Measurements from ENCODE around the gene ABCA4. TPM values are rescaled to one million over a fixed set of nuclear protein-coding genes. Genes with fewer than 3 reads are reported as not detected.

Gene ABCA4
- total RNA-seq, 2 experiments from 2014 or later = not detected

DNA sequence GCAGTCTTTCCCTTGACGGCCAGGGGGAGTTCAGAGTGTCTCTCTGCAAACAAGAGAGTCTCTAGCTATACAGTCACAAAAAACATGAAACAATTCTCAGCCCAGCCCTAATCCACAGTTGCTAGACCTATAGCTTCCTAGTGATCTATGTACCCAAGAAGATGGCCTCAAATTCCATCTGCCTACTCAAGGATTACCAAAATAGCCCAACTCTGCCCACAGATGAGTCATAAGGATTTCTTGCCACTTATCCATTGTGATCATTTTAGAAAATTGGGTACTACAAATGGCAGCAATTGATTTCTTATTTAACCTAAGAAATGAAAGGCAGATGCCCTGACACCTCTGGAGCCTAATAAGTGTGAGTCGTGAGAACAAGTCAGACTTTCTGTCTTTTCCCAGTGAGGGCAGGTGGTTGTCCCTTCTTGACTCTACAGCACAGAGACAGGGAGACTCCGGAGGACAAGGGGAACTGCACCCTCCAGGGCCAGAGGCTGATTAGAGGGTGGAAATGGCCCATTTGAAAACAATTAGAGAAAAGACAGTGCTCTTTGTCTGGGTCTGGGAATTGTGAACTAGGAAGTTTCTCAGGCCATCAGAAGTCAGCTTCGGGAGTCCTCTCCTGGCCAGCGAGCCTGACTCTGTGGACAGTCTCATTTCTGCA, 65.4 kb downstream of the ABCA4 start:
- DNase-seq (no peak), ATAC-seq (no peak)
- Mint-ChIP-seq H3K27me3 (ENCODE audit: low read depth) (peaks cover 30% of the 10 kb centered on the region), H3K9me3 (ENCODE audit: insufficient read depth) (no peaks in the 10 kb centered on the region), H3K4me1 (ENCODE audit: low read depth) (no peaks in the 10 kb centered on the region), H3K27ac (no peak overlapping the region), H3K36me3 (ENCODE audit: low read depth) (no peaks in the 10 kb centered on the region), H3K4me3 (no peak overlapping the region)
- ChIA-PET CTCF (interaction anchor here (1.7 kb wide), 1 partner anchor 10 kb away, joined by 6 read pairs; no protein-coding TSS in a partner anchor), POLR2A (no interaction called here)

DNA sequence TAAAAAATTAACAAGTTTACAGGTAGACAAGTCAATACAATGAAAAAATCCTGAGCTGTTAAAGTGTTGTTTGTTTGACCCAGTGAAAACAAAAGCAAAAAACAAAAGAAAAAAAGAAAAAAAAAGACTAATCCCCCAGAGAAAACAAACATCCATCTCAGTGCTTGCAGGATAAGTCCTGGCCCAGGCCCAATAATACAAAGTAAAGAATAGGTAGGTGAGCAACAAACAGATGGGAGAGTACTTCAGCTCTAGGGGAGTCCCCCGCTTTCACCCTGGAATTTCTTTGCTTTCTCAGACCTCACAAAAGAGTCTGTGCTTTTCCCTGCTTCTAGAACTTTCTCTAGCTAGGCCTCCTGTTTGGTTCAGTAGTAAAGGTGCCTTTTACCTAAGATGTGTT, 70.3 kb downstream of the ABCA4 start:
- H3K27me3 Mint-ChIP-seq (ENCODE audit: low read depth) = peaks cover 14% of the 10 kb centered on the region
- ATAC-seq (no peak), DNase-seq (no peak)
- H3K9me3 Mint-ChIP-seq (ENCODE audit: insufficient read depth) = no peaks in the 10 kb centered on the region
- no peaks in the 10 kb centered on the region for H3K36me3 Mint-ChIP-seq (ENCODE audit: low read depth)
- CTCF ChIA-PET = interaction anchor here (1.3 to 2.3 kb wide), 2 partner anchors 11 kb away, joined by 3 to 15 read pairs; no protein-coding TSS in a partner anchor
- H3K4me1 Mint-ChIP-seq (ENCODE audit: low read depth) = peaks cover 3% of the 10 kb centered on the region
- POLR2A ChIA-PET = no interaction called here
- H3K27ac Mint-ChIP-seq = no peak overlapping the region
- no peak overlapping the region for H3K4me3 Mint-ChIP-seq

GRCh38 chr1:94050254-94050653, 70.7 kb downstream of the ABCA4 start:
- Mint-ChIP-seq H3K27ac (no peak overlapping the region), H3K4me3 (no peak overlapping the region), H3K4me1 (ENCODE audit: low read depth) (peaks cover 5% of the 10 kb centered on the region), H3K9me3 (ENCODE audit: insufficient read depth) (no peaks in the 10 kb centered on the region), H3K36me3 (ENCODE audit: low read depth) (no peaks in the 10 kb centered on the region), H3K27me3 (ENCODE audit: low read depth) (peaks cover 14% of the 10 kb centered on the region)
- POLR2A ChIA-PET = no interaction called here
- ATAC-seq = no peak
- no peak for DNase-seq
- CTCF ChIA-PET = interaction anchor here (1.3 to 2.3 kb wide), 2 partner anchors 10 to 11 kb away, joined by 3 to 15 read pairs; no protein-coding TSS in a partner anchor

GRCh38 chr1:94049791-94050190, 71.2 kb downstream of the ABCA4 start:
- DNase-seq (no peak), ATAC-seq (no peak)
- Mint-ChIP-seq H3K9me3 (ENCODE audit: insufficient read depth) (no peaks in the 10 kb centered on the region), H3K27me3 (ENCODE audit: low read depth) (peaks cover 13% of the 10 kb centered on the region), H3K36me3 (ENCODE audit: low read depth) (no peaks in the 10 kb centered on the region), H3K4me3 (no peak overlapping the region), H3K27ac (no peak overlapping the region), H3K4me1 (ENCODE audit: low read depth) (peaks cover 5% of the 10 kb centered on the region)
- CTCF ChIA-PET = interaction anchor here (1.3 to 2.3 kb wide), 2 partner anchors 10 to 12 kb away, joined by 3 to 15 read pairs; no protein-coding TSS in a partner anchor
- POLR2A ChIA-PET = no interaction called here

GRCh38 chr1:94048413-94049164, 72.4 kb downstream of the ABCA4 start:
- ChIA-PET CTCF (interaction anchor here (1.2 to 1.4 kb wide), 2 partner anchors 9 to 285 kb away, joined by 3 to 4 read pairs; no protein-coding TSS in a partner anchor), POLR2A (no interaction called here)
- H3K4me3 Mint-ChIP-seq = no peak overlapping the region
- H3K36me3 Mint-ChIP-seq (ENCODE audit: low read depth) = no peaks in the 10 kb centered on the region
- H3K4me1 Mint-ChIP-seq (ENCODE audit: low read depth) = peaks cover 5% of the 10 kb centered on the region
- peaks cover 8% of the 10 kb centered on the region for H3K27me3 Mint-ChIP-seq (ENCODE audit: low read depth)
- no peaks in the 10 kb centered on the region for H3K9me3 Mint-ChIP-seq (ENCODE audit: insufficient read depth)
- ATAC-seq = no peak
- H3K27ac Mint-ChIP-seq = no peak overlapping the region
- DNase-seq = no peak

GRCh38 chr1:94047949-94048348, 73.0 kb downstream of the ABCA4 start:
- DNase-seq (no peak), ATAC-seq (no peak)
- Mint-ChIP-seq H3K27me3 (ENCODE audit: low read depth) (peaks cover 8% of the 10 kb centered on the region), H3K36me3 (ENCODE audit: low read depth) (no peaks in the 10 kb centered on the region), H3K4me3 (no peak overlapping the region), H3K4me1 (ENCODE audit: low read depth) (peaks cover 5% of the 10 kb centered on the region), H3K27ac (no peak overlapping the region), H3K9me3 (ENCODE audit: insufficient read depth) (no peaks in the 10 kb centered on the region)
- ChIA-PET CTCF (interaction anchor here (1.2 to 4.5 kb wide), 3 partner anchors 9 to 416 kb away, joined by 3 to 23 read pairs (median 4); no protein-coding TSS in a partner anchor), POLR2A (no interaction called here)

GRCh38 chr1:94045465-94046056, 75.4 kb downstream of the ABCA4 start:
- POLR2A ChIA-PET = interaction anchor here (1.3 kb wide), 1 partner anchor 16 kb away, joined by 3 read pairs; no protein-coding TSS in a partner anchor

GRCh38 chr1:94044891-94045290, 76.1 kb downstream of the ABCA4 start:
- ATAC-seq (no peak), DNase-seq (no peak)
- Mint-ChIP-seq H3K4me3 (no peak overlapping the region), H3K9me3 (ENCODE audit: insufficient read depth) (no peaks in the 10 kb centered on the region), H3K4me1 (ENCODE audit: low read depth) (peaks cover 5% of the 10 kb centered on the region), H3K27me3 (ENCODE audit: low read depth) (peaks cover 7% of the 10 kb centered on the region), H3K27ac (no peak overlapping the region), H3K36me3 (ENCODE audit: low read depth) (no peaks in the 10 kb centered on the region)
- ChIA-PET POLR2A (interaction anchor here (1.3 kb wide), 1 partner anchor 17 kb away, joined by 3 read pairs; no protein-coding TSS in a partner anchor), CTCF (interaction anchor here (0.7 to 4.5 kb wide), 19 partner anchors 9 to 752 kb away, joined by 3 to 37 read pairs (median 5); no protein-coding TSS in a partner anchor)

More at GRCh38 chr1:94045465-94046056, 75.4 kb downstream of the ABCA4 start:
- Mint-ChIP-seq H3K36me3 (ENCODE audit: low read depth) (no peaks in the 10 kb centered on the region), H3K4me1 (ENCODE audit: low read depth) (peaks cover 5% of the 10 kb centered on the region), H3K4me3 (peak overlapping the region; percentile 32), H3K27me3 (ENCODE audit: low read depth) (peaks cover 10% of the 10 kb centered on the region), H3K27ac (no peak overlapping the region), H3K9me3 (ENCODE audit: insufficient read depth) (no peaks in the 10 kb centered on the region)
- CTCF ChIA-PET = interaction anchor here (0.5 to 4.5 kb wide), 23 partner anchors 10 to 752 kb away, joined by 3 to 37 read pairs (median 4); no protein-coding TSS in a partner anchor
- ATAC-seq = peak; percentile 68
- DNase-seq = peak; percentile 54

DNA sequence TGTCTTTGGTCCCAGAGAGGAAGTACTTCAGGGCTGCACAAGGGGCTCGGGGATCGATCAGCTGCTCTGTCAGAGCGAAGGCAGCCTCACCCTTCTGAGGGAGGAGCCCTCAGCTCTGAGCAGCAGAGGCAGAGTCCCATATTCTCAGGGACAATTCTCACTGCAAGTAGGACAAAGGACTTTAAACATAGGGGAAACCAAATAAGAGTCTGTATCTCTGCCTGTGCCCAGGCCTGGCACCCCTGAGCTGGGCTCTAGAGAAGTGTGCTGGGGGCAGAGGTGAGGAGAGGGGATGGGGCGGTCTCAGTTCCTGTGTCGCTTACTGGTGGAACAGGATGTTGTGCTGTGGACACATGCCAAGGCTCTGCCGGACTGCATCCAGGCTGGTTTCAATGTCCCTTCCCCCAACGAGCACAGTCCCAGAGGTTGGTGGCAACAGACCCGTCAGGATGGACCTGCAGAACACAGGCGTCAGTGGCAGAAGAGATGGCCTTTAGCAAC, 76.6 kb downstream of the ABCA4 start:
- H3K27ac Mint-ChIP-seq = no peak overlapping the region
- ChIA-PET CTCF (interaction anchor here (1.4 to 4.5 kb wide), 6 partner anchors 8 to 419 kb away, joined by 3 to 37 read pairs (median 20); no protein-coding TSS in a partner anchor), POLR2A (no interaction called here)
- no peaks in the 10 kb centered on the region for H3K9me3 Mint-ChIP-seq (ENCODE audit: insufficient read depth)
- DNase-seq = no peak
- H3K27me3 Mint-ChIP-seq (ENCODE audit: low read depth) = peaks cover 6% of the 10 kb centered on the region
- no peaks in the 10 kb centered on the region for H3K36me3 Mint-ChIP-seq (ENCODE audit: low read depth)
- H3K4me1 Mint-ChIP-seq (ENCODE audit: low read depth) = peaks cover 5% of the 10 kb centered on the region
- no peak overlapping the region for H3K4me3 Mint-ChIP-seq
- ATAC-seq = no peak

GRCh38 chr1:94043738-94044289, 77.1 kb downstream of the ABCA4 start:
- Mint-ChIP-seq H3K4me1 (ENCODE audit: low read depth) (peaks cover 5% of the 10 kb centered on the region), H3K27me3 (ENCODE audit: low read depth) (peaks cover 6% of the 10 kb centered on the region), H3K4me3 (no peak overlapping the region), H3K27ac (no peak overlapping the region), H3K9me3 (ENCODE audit: insufficient read depth) (no peaks in the 10 kb centered on the region), H3K36me3 (ENCODE audit: low read depth) (no peaks in the 10 kb centered on the region)
- CTCF ChIA-PET = interaction anchor here (1.4 to 4.5 kb wide), 5 partner anchors 18 to 420 kb away, joined by 3 to 37 read pairs (median 19); no protein-coding TSS in a partner anchor
- POLR2A ChIA-PET = no interaction called here
- ATAC-seq = no peak
- DNase-seq = no peak

GRCh38 chr1:94042388-94042787, 78.6 kb downstream of the ABCA4 start:
- ChIA-PET CTCF (interaction anchor here (0.7 to 4.6 kb wide), 2 partner anchors 293 to 440 kb away, joined by 3 to 41 read pairs; no protein-coding TSS in a partner anchor), POLR2A (no interaction called here)
- no peaks in the 10 kb centered on the region for H3K36me3 Mint-ChIP-seq (ENCODE audit: low read depth)
- H3K4me3 Mint-ChIP-seq = no peak overlapping the region
- H3K27ac Mint-ChIP-seq = no peak overlapping the region
- H3K9me3 Mint-ChIP-seq (ENCODE audit: insufficient read depth) = no peaks in the 10 kb centered on the region
- DNase-seq (no peak), ATAC-seq (no peak)
- peaks cover 14% of the 10 kb centered on the region for H3K27me3 Mint-ChIP-seq (ENCODE audit: low read depth)
- H3K4me1 Mint-ChIP-seq (ENCODE audit: low read depth) = peaks cover 5% of the 10 kb centered on the region
